Measurements from ENCODE around the gene RUBCN.

The RUBCN gene

GRCh38 chr3:197736491-197737318 lies at the start of gene RUBCN:
Gene RUBCN (minus strand): TSS chr3:197736904. CDS start chr3:197736719, 185 bp downstream.
- peak within 1 kb of the TSS; percentile 70 for H3K4me3 ChIP-seq (ENCODE audit: low read length)
- H3K27me3 ChIP-seq (ENCODE audit: control insufficient read depth, insufficient read depth, low read length): no peaks in the 10 kb centered on the region
- peak within 1 kb of the TSS; percentile 76 for H3K9ac ChIP-seq (ENCODE audit: low read length)
- peaks cover 13% of the 10 kb centered on the region for H3K4me1 ChIP-seq (ENCODE audit: control insufficient read depth, insufficient read depth, low read length)
- H3K36me3 ChIP-seq (ENCODE audit: control insufficient read depth, insufficient read depth, low read length): no peaks in the 10 kb centered on the region
- no peaks in the 10 kb centered on the region for H3K9me3 ChIP-seq (ENCODE audit: control insufficient read depth, low read length)

- Histone ChIP-seq H3K4me1 (ENCODE audit: control insufficient read depth, insufficient read depth, low read length) (no peaks in the 10 kb centered on the region), H3K9me3 (ENCODE audit: control insufficient read depth, low read length) (no peaks in the 10 kb centered on the region), H3K4me3 (ENCODE audit: low read length) (no peak overlapping the region), H3K36me3 (ENCODE audit: control insufficient read depth, insufficient read depth, low read length) (peaks cover 14% of the 10 kb centered on the region), H3K9ac (ENCODE audit: low read length) (no peak overlapping the region), H3K27me3 (ENCODE audit: control insufficient read depth, insufficient read depth, low read length) (no peaks in the 10 kb centered on the region)
Observed at GRCh38 chr3:197784019-197784585, 47.4 kb upstream of the RUBCN start.

GRCh38 chr3:197782230-197782629 lies 45.5 kb upstream of the RUBCN start:
- Histone ChIP-seq H3K9ac (ENCODE audit: low read length) (no peak overlapping the region), H3K36me3 (ENCODE audit: control insufficient read depth, insufficient read depth, low read length) (peaks cover 14% of the 10 kb centered on the region), H3K4me1 (ENCODE audit: control insufficient read depth, insufficient read depth, low read length) (no peaks in the 10 kb centered on the region), H3K9me3 (ENCODE audit: control insufficient read depth, low read length) (no peaks in the 10 kb centered on the region), H3K27me3 (ENCODE audit: control insufficient read depth, insufficient read depth, low read length) (no peaks in the 10 kb centered on the region), H3K4me3 (ENCODE audit: low read length) (no peak overlapping the region)

- H3K9ac ChIP-seq (ENCODE audit: low read length): no peak overlapping the region
Observed at GRCh38 chr3:197775317-197775716, 38.6 kb upstream of the RUBCN start.

GRCh38 chr3:197761784-197762183 lies 25.1 kb upstream of the RUBCN start:
- no peaks in the 10 kb centered on the region for H3K27me3 ChIP-seq (ENCODE audit: control insufficient read depth, insufficient read depth, low read length)
- no peaks in the 10 kb centered on the region for H3K4me1 ChIP-seq (ENCODE audit: control insufficient read depth, insufficient read depth, low read length)
- no peaks in the 10 kb centered on the region for H3K9me3 ChIP-seq (ENCODE audit: control insufficient read depth, low read length)
- no peak overlapping the region for H3K9ac ChIP-seq (ENCODE audit: low read length)
- no peak overlapping the region for H3K4me3 ChIP-seq (ENCODE audit: low read length)
- H3K36me3 ChIP-seq (ENCODE audit: control insufficient read depth, insufficient read depth, low read length): no peaks in the 10 kb centered on the region

More at GRCh38 chr3:197775317-197775716, 38.6 kb upstream of the RUBCN start:
- Histone ChIP-seq H3K4me1 (ENCODE audit: control insufficient read depth, insufficient read depth, low read length) (no peaks in the 10 kb centered on the region), H3K36me3 (ENCODE audit: control insufficient read depth, insufficient read depth, low read length) (peaks cover 13% of the 10 kb centered on the region), H3K9me3 (ENCODE audit: control insufficient read depth, low read length) (no peaks in the 10 kb centered on the region), H3K4me3 (ENCODE audit: low read length) (no peak overlapping the region), H3K27me3 (ENCODE audit: control insufficient read depth, insufficient read depth, low read length) (no peaks in the 10 kb centered on the region)

- no peaks in the 10 kb centered on the region for H3K36me3 ChIP-seq (ENCODE audit: control insufficient read depth, insufficient read depth, low read length)
- no peaks in the 10 kb centered on the region for H3K9me3 ChIP-seq (ENCODE audit: control insufficient read depth, low read length)
- no peak overlapping the region for H3K4me3 ChIP-seq (ENCODE audit: low read length)
- no peaks in the 10 kb centered on the region for H3K27me3 ChIP-seq (ENCODE audit: control insufficient read depth, insufficient read depth, low read length)
- no peaks in the 10 kb centered on the region for H3K4me1 ChIP-seq (ENCODE audit: control insufficient read depth, insufficient read depth, low read length)
- no peak overlapping the region for H3K9ac ChIP-seq (ENCODE audit: low read length)
Observed at GRCh38 chr3:197758512-197758911, 21.8 kb upstream of the RUBCN start.

- Histone ChIP-seq H3K27me3 (ENCODE audit: control insufficient read depth, insufficient read depth, low read length) (no peaks in the 10 kb centered on the region), H3K9ac (ENCODE audit: low read length) (no peak overlapping the region), H3K9me3 (ENCODE audit: control insufficient read depth, low read length) (no peaks in the 10 kb centered on the region), H3K4me3 (ENCODE audit: low read length) (no peak overlapping the region), H3K4me1 (ENCODE audit: control insufficient read depth, insufficient read depth, low read length) (peaks cover 5% of the 10 kb centered on the region), H3K36me3 (ENCODE audit: control insufficient read depth, insufficient read depth, low read length) (no peaks in the 10 kb centered on the region)
Observed at GRCh38 chr3:197756704-197757103, 20.0 kb upstream of the RUBCN start.

GRCh38 chr3:197753263-197753662 lies 16.6 kb upstream of the RUBCN start:
- H3K9ac ChIP-seq (ENCODE audit: low read length): no peak overlapping the region
- H3K27me3 ChIP-seq (ENCODE audit: control insufficient read depth, insufficient read depth, low read length): no peaks in the 10 kb centered on the region
- no peaks in the 10 kb centered on the region for H3K9me3 ChIP-seq (ENCODE audit: control insufficient read depth, low read length)
- no peaks in the 10 kb centered on the region for H3K36me3 ChIP-seq (ENCODE audit: control insufficient read depth, insufficient read depth, low read length)
- H3K4me1 ChIP-seq (ENCODE audit: control insufficient read depth, insufficient read depth, low read length): peaks cover 12% of the 10 kb centered on the region
- no peak overlapping the region for H3K4me3 ChIP-seq (ENCODE audit: low read length)

GRCh38 chr3:197752107-197752506 lies 15.4 kb upstream of the RUBCN start:
- Histone ChIP-seq H3K4me1 (ENCODE audit: control insufficient read depth, insufficient read depth, low read length) (peaks cover 12% of the 10 kb centered on the region), H3K9me3 (ENCODE audit: control insufficient read depth, low read length) (no peaks in the 10 kb centered on the region), H3K27me3 (ENCODE audit: control insufficient read depth, insufficient read depth, low read length) (no peaks in the 10 kb centered on the region), H3K36me3 (ENCODE audit: control insufficient read depth, insufficient read depth, low read length) (no peaks in the 10 kb centered on the region), H3K4me3 (ENCODE audit: low read length) (no peak overlapping the region), H3K9ac (ENCODE audit: low read length) (no peak overlapping the region)

GRCh38 chr3:197750858-197751737 lies 14.4 kb upstream of the RUBCN start:
- peaks cover 12% of the 10 kb centered on the region for H3K4me1 ChIP-seq (ENCODE audit: control insufficient read depth, insufficient read depth, low read length)
- no peaks in the 10 kb centered on the region for H3K9me3 ChIP-seq (ENCODE audit: control insufficient read depth, low read length)
- no peaks in the 10 kb centered on the region for H3K36me3 ChIP-seq (ENCODE audit: control insufficient read depth, insufficient read depth, low read length)
- no peaks in the 10 kb centered on the region for H3K27me3 ChIP-seq (ENCODE audit: control insufficient read depth, insufficient read depth, low read length)
- H3K4me3 ChIP-seq (ENCODE audit: low read length): peak overlapping the region; percentile 73
- peak overlapping the region; percentile 72 for H3K9ac ChIP-seq (ENCODE audit: low read length)

- Histone ChIP-seq H3K9ac (ENCODE audit: low read length) (peak overlapping the region; percentile 72), H3K4me1 (ENCODE audit: control insufficient read depth, insufficient read depth, low read length) (peaks cover 12% of the 10 kb centered on the region)
Observed at GRCh38 chr3:197750396-197750831, 13.7 kb upstream of the RUBCN start.

More at GRCh38 chr3:197750396-197750831, 13.7 kb upstream of the RUBCN start:
- Histone ChIP-seq H3K36me3 (ENCODE audit: control insufficient read depth, insufficient read depth, low read length) (no peaks in the 10 kb centered on the region), H3K9me3 (ENCODE audit: control insufficient read depth, low read length) (no peaks in the 10 kb centered on the region), H3K4me3 (ENCODE audit: low read length) (peak overlapping the region; percentile 73), H3K27me3 (ENCODE audit: control insufficient read depth, insufficient read depth, low read length) (no peaks in the 10 kb centered on the region)
